Measurements from ENCODE around the gene LRP1B. TPM values are rescaled to one million over a fixed set of nuclear protein-coding genes. Genes with fewer than 3 reads are reported as not detected.

The LRP1B gene
- polyA plus RNA-seq, 1 donor from 2014 or later = 12.7 TPM

DNA sequence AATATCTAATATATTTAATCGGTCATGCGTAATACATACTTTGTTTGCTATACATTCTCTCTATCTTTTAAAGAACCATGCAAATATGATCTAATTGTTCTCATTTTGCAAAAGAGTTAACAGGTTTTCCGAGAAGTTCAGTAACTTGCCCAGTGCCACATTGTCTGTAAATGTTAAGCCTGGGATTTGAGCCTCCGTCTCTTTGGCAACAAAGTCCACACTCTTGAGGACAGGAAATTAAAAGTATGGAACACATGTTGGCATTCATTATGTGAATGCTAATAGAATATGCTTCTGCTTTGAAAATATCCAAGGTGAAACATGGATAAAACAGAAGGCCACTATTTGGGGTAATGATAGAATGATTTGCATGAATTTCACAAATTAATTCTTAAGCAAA lies 85.2 kb downstream of the LRP1B start:
- Histone ChIP-seq H2AFZ (ENCODE audit: low read depth, low read length) (no peak overlapping the region), H3K9me2 (ENCODE audit: insufficient read depth, low read length) (no peaks in the 10 kb centered on the region), H3K9ac (ENCODE audit: low read length) (no peak overlapping the region), H3K79me2 (replicated peaks; ENCODE audit: insufficient read depth, low read length) (no peaks in the 10 kb centered on the region), H3K27ac (ENCODE audit: low read length) (no peak overlapping the region), H3F3A (ENCODE audit: insufficient read depth, low read length, poor library complexity, severe bottlenecking) (no peaks in the 10 kb centered on the region), H3K9me3 (ENCODE audit: low read length) (no peaks in the 10 kb centered on the region), H3K4me2 (ENCODE audit: low read length) (no peak overlapping the region), H3K27me3 (ENCODE audit: insufficient read depth, low read depth, low read length) (no peaks in the 10 kb centered on the region), H4K20me1 (ENCODE audit: insufficient read depth) (no peaks in the 10 kb centered on the region), H3K36me3 (ENCODE audit: insufficient read depth, low read length) (no peaks in the 10 kb centered on the region), H3K4me3 (ENCODE audit: low read length) (no peak overlapping the region)
- TF ChIP-seq TAF1 (IDR thresholded peaks at IDR 0.05; ENCODE audit: low read depth) (no peak), RAD21 (conservative IDR thresholded peaks at IDR 0.05) (no peak), POLR2AphosphoS5 (IDR thresholded peaks at IDR 0.05) (no peak), EP300 (conservative IDR thresholded peaks at IDR 0.05; ENCODE audit: poor library complexity, severe bottlenecking) (no peak), SMC3 (conservative IDR thresholded peaks at IDR 0.05; ENCODE audit: poor library complexity) (no peak), MXI1 (conservative IDR thresholded peaks at IDR 0.05; ENCODE audit: poor library complexity, severe bottlenecking) (no peak), EZH2 (IDR thresholded peaks at IDR 0.05; ENCODE audit: borderline replicate concordance, insufficient read depth, low read length, poor library complexity, severe bottlenecking) (no peak)
- TF ChIP-seq, protein P1, sequence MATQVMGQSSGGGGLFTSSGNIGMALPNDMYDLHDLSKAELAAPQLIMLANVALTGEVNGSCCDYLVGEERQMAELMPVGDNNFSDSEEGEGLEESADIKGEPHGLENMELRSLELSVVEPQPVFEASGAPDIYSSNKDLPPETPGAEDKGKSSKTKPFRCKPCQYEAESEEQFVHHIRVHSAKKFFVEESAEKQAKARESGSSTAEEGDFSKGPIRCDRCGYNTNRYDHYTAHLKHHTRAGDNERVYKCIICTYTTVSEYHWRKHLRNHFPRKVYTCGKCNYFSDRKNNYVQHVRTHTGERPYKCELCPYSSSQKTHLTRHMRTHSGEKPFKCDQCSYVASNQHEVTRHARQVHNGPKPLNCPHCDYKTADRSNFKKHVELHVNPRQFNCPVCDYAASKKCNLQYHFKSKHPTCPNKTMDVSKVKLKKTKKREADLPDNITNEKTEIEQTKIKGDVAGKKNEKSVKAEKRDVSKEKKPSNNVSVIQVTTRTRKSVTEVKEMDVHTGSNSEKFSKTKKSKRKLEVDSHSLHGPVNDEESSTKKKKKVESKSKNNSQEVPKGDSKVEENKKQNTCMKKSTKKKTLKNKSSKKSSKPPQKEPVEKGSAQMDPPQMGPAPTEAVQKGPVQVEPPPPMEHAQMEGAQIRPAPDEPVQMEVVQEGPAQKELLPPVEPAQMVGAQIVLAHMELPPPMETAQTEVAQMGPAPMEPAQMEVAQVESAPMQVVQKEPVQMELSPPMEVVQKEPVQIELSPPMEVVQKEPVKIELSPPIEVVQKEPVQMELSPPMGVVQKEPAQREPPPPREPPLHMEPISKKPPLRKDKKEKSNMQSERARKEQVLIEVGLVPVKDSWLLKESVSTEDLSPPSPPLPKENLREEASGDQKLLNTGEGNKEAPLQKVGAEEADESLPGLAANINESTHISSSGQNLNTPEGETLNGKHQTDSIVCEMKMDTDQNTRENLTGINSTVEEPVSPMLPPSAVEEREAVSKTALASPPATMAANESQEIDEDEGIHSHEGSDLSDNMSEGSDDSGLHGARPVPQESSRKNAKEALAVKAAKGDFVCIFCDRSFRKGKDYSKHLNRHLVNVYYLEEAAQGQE (IDR thresholded peaks at IDR 0.05; ENCODE audit: borderline replicate concordance) = no peak
- TF ChIP-seq, protein P2, sequence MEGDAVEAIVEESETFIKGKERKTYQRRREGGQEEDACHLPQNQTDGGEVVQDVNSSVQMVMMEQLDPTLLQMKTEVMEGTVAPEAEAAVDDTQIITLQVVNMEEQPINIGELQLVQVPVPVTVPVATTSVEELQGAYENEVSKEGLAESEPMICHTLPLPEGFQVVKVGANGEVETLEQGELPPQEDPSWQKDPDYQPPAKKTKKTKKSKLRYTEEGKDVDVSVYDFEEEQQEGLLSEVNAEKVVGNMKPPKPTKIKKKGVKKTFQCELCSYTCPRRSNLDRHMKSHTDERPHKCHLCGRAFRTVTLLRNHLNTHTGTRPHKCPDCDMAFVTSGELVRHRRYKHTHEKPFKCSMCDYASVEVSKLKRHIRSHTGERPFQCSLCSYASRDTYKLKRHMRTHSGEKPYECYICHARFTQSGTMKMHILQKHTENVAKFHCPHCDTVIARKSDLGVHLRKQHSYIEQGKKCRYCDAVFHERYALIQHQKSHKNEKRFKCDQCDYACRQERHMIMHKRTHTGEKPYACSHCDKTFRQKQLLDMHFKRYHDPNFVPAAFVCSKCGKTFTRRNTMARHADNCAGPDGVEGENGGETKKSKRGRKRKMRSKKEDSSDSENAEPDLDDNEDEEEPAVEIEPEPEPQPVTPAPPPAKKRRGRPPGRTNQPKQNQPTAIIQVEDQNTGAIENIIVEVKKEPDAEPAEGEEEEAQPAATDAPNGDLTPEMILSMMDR (IDR thresholded peaks at IDR 0.05; ENCODE audit: poor library complexity, severe bottlenecking) = no peak

DNA sequence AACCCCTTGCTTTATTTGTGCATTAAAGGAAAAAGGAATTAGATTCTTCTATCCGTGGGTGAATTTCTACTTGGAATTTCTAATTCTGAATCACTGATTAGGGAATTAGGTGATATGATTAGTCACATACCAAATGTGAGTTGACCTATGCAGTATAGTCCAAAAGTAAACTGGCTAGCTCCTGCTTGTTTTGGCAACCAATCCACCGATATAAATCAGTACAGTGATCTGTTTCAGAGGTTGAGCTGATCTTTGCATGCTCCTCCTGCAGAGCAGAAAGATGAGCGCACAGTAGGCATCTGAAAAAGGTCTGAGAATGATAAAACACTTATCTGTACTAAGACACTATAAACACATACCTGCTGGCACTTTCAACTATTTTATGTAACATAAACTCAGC lies 86.6 kb downstream of the LRP1B start:
- no peak overlapping the region for H2AFZ ChIP-seq (ENCODE audit: low read depth, low read length)
- no peak overlapping the region for H3K27ac ChIP-seq (ENCODE audit: low read length)
- no peak overlapping the region for H3K4me3 ChIP-seq (ENCODE audit: low read length)
- no peaks in the 10 kb centered on the region for H3K79me2 ChIP-seq (replicated peaks; ENCODE audit: insufficient read depth, low read length)
- no peaks in the 10 kb centered on the region for H3K9me3 ChIP-seq (ENCODE audit: low read length)
- H3K27me3 ChIP-seq (ENCODE audit: insufficient read depth, low read depth, low read length) = no peaks in the 10 kb centered on the region
- no peak overlapping the region for H3K4me2 ChIP-seq (ENCODE audit: low read length)
- H3K9ac ChIP-seq (ENCODE audit: low read length) = no peak overlapping the region
- H3K36me3 ChIP-seq (ENCODE audit: insufficient read depth, low read length) = no peaks in the 10 kb centered on the region
- no peaks in the 10 kb centered on the region for H3F3A ChIP-seq (ENCODE audit: insufficient read depth, low read length, poor library complexity, severe bottlenecking)
- H3K9me2 ChIP-seq (ENCODE audit: insufficient read depth, low read length) = no peaks in the 10 kb centered on the region
- TF ChIP-seq POLR2AphosphoS5 (IDR thresholded peaks at IDR 0.05) = no peak
- TF ChIP-seq RAD21 (conservative IDR thresholded peaks at IDR 0.05) = no peak
- TF ChIP-seq, protein P2 (IDR thresholded peaks at IDR 0.05; ENCODE audit: poor library complexity, severe bottlenecking) = no peak
- TF ChIP-seq MXI1 (conservative IDR thresholded peaks at IDR 0.05; ENCODE audit: poor library complexity, severe bottlenecking) = no peak
- no peak for TF ChIP-seq TAF1 (IDR thresholded peaks at IDR 0.05; ENCODE audit: low read depth)
- no peak for TF ChIP-seq SMC3 (conservative IDR thresholded peaks at IDR 0.05; ENCODE audit: poor library complexity)
- no peak for TF ChIP-seq EZH2 (IDR thresholded peaks at IDR 0.05; ENCODE audit: borderline replicate concordance, insufficient read depth, low read length, poor library complexity, severe bottlenecking)
- TF ChIP-seq, protein P1 (IDR thresholded peaks at IDR 0.05; ENCODE audit: borderline replicate concordance) = no peak
- TF ChIP-seq EP300 (conservative IDR thresholded peaks at IDR 0.05; ENCODE audit: poor library complexity, severe bottlenecking) = no peak
- H4K20me1 ChIP-seq (ENCODE audit: insufficient read depth) = no peaks in the 10 kb centered on the region

All from neural cell (in vitro differentiated cells).